ENCODE measurements around the gene IGF1R. TPM values are rescaled to one million over a fixed set of nuclear protein-coding genes. Genes with fewer than 3 reads are reported as not detected.

The IGF1R gene
- total RNA-seq, 1 donor from 2014 or later, result 97.7 TPM

- H3K4me1 ChIP-seq, result peaks cover 40% of the 10 kb centered on the region
- H3K27me3 ChIP-seq, result no peaks in the 10 kb centered on the region
- no peaks in the 10 kb centered on the region for H3K36me3 ChIP-seq
- no peak overlapping the region for H3K4me3 ChIP-seq
- DNase-seq (ENCODE audit: extremely low spot score in 2 of 2), result no peak
- H3K9me3 ChIP-seq, result no peaks in the 10 kb centered on the region
- no peak for TF ChIP-seq POLR2AphosphoS5 (IDR thresholded peaks at IDR 0.05; ENCODE audit: insufficient read depth in 1 of 2, low read depth in 1 of 2)
- TF ChIP-seq POLR2A (IDR thresholded peaks at IDR 0.05), result no peak
- no peak for TF ChIP-seq CTCF (IDR thresholded peaks at IDR 0.05)
- intact Hi-C loops (cut with DNase I), result no loop called here
- H3K27ac ChIP-seq, result no peak overlapping the region
Observed at GRCh38 chr15:98842192-98842972, 194.0 kb downstream of the IGF1R start.

- H3K4me1 ChIP-seq, result peaks cover 40% of the 10 kb centered on the region
- TF ChIP-seq CTCF (IDR thresholded peaks at IDR 0.05) (no peak), POLR2AphosphoS5 (IDR thresholded peaks at IDR 0.05; ENCODE audit: insufficient read depth in 1 of 2, low read depth in 1 of 2) (no peak), POLR2A (IDR thresholded peaks at IDR 0.05) (no peak)
- H3K27ac ChIP-seq, result no peak overlapping the region
- H3K27me3 ChIP-seq, result no peaks in the 10 kb centered on the region
- intact Hi-C loops (cut with DNase I), result no loop called here
- no peaks in the 10 kb centered on the region for H3K36me3 ChIP-seq
- no peak overlapping the region for H3K4me3 ChIP-seq
- DNase-seq (ENCODE audit: extremely low spot score in 2 of 2), result no peak
- no peaks in the 10 kb centered on the region for H3K9me3 ChIP-seq
Observed at GRCh38 chr15:98842973-98843285, 194.6 kb downstream of the IGF1R start.

- TF ChIP-seq POLR2A (IDR thresholded peaks at IDR 0.05) (no peak), CTCF (IDR thresholded peaks at IDR 0.05) (no peak), POLR2AphosphoS5 (IDR thresholded peaks at IDR 0.05; ENCODE audit: insufficient read depth in 1 of 2, low read depth in 1 of 2) (no peak)
- intact Hi-C loops (cut with DNase I), result no loop called here
- no peaks in the 10 kb centered on the region for H3K9me3 ChIP-seq
Observed at GRCh38 chr15:98843844-98844243, 195.5 kb downstream of the IGF1R start.

GRCh38 chr15:98844261-98844660, 195.9 kb downstream of the IGF1R start:
- no peaks in the 10 kb centered on the region for H3K27me3 ChIP-seq
- H3K36me3 ChIP-seq, result no peaks in the 10 kb centered on the region
- peaks cover 33% of the 10 kb centered on the region for H3K4me1 ChIP-seq
- no peaks in the 10 kb centered on the region for H3K9me3 ChIP-seq
- no peak for TF ChIP-seq POLR2AphosphoS5 (IDR thresholded peaks at IDR 0.05; ENCODE audit: insufficient read depth in 1 of 2, low read depth in 1 of 2)
- no peak for TF ChIP-seq CTCF (IDR thresholded peaks at IDR 0.05)
- TF ChIP-seq POLR2A (IDR thresholded peaks at IDR 0.05), result no peak
- no peak for DNase-seq (ENCODE audit: extremely low spot score in 2 of 2)
- intact Hi-C loops (cut with DNase I), result no loop called here
- no peak overlapping the region for H3K4me3 ChIP-seq
- H3K27ac ChIP-seq, result no peak overlapping the region

More at GRCh38 chr15:98843844-98844243, 195.5 kb downstream of the IGF1R start:
- H3K4me3 ChIP-seq, result no peak overlapping the region
- no peaks in the 10 kb centered on the region for H3K27me3 ChIP-seq
- no peak overlapping the region for H3K27ac ChIP-seq
- peaks cover 33% of the 10 kb centered on the region for H3K4me1 ChIP-seq
- no peaks in the 10 kb centered on the region for H3K36me3 ChIP-seq
- no peak for DNase-seq (ENCODE audit: extremely low spot score in 2 of 2)

- Histone ChIP-seq H3K9me3 (no peaks in the 10 kb centered on the region), H3K27ac (no peak overlapping the region), H3K36me3 (no peaks in the 10 kb centered on the region), H3K27me3 (no peaks in the 10 kb centered on the region), H3K4me1 (peaks cover 36% of the 10 kb centered on the region), H3K4me3 (no peak overlapping the region)
- no peak for TF ChIP-seq CTCF (IDR thresholded peaks at IDR 0.05)
- intact Hi-C loops (cut with DNase I), result no loop called here
- no peak for DNase-seq (ENCODE audit: extremely low spot score in 2 of 2)
Observed at GRCh38 chr15:98845138-98845884, 197.0 kb downstream of the IGF1R start.
